Left cardiac atrium (tissue), 4 donors: ENCODE results near the gene TMEM150C. TPM values are rescaled to one million over a fixed set of nuclear protein-coding genes. Genes with fewer than 3 reads are reported as not detected.

Source experiments
- ATAC-seq, 2 donors: fragments of 200-7000 bp; cut with Tn5 transposase; one replicate each; pipeline ENCODE4 v1.9.1; 2020; ENCODE audit warnings: mild to moderate bottlenecking in 2 of 2, moderate library complexity in 2 of 2
- DNase-seq: peaks from one replicate; pipeline ENCODE4 v3.0.0-alpha.2; 2020
- intact Hi-C, 2 donors: fragments of 100-400 bp; cut with DNase I; formaldehyde crosslinking; loops; one replicate each; pipeline versions ENCODE4 v1.14.1 to v1.15.1; 2022 to 2023
- total RNA-seq, 2 donors: library from RNA; stranded (reverse); fragmentation: NEBNext Ultra II Directional; extraction: Animal tissue kit (Norgen Biotek cat#: 25700); gene quantifications; one replicate each; pipeline ENCODE4 v1.2.1, GENCODE V29; 2021
- donor health status: DM: no; HTN: yes; CAD: no.
- donor health status: DM: no; HTN: yes; CAD: no; lungs with severe emphysema.
- donor health status: DM: yes; HTN: yes; CAD: no.
- donor health status: Dilated cardiomyopathy.

Gene TMEM150C
- total RNA-seq, 2 donors from 2014 or later = 12.1 to 12.8 TPM

DNA sequence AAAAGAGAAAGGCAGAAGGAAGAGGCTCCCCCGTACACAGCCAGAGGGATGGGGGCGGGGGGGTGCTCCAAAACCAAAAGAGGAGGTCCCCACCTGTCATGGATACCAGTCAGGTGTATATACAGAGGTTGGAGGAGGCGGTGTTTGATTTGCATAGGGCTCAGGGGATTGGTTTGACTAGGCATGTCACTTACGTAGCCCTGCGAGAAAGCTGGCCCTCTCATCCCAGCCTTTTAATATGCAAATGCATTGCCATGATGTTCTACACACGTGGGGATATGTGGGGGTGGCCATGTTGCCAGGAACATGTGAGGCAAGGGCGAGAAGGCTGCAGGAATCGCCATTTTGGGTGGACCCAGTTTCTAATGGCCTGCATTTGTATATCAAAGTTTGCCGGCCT lies 38.6 kb downstream of the TMEM150C start:
- ATAC-seq (no peak), DNase-seq (no peak)
- intact Hi-C loops = no loop called here

DNA sequence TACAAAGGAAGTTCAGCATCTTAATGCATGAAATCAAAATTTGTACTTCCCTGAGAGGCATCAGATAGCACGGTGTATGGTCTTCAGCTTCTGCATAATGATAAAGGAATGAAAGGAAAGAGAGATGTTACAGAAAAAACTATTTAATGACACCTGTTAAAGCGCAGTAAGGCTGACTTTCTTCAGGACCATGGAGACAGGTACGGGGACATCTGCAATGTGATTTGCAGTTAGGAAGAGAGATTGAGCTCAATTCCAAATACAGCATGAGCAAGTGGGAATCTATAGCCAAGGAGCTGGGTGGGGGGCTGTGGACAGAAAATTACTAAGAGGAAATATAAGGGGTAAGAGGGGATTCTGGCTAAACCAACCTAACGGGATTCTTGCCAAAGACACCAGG lies 39.3 kb downstream of the TMEM150C start:
- ATAC-seq (no peak), DNase-seq (no peak)
- intact Hi-C loops = no loop called here

DNA sequence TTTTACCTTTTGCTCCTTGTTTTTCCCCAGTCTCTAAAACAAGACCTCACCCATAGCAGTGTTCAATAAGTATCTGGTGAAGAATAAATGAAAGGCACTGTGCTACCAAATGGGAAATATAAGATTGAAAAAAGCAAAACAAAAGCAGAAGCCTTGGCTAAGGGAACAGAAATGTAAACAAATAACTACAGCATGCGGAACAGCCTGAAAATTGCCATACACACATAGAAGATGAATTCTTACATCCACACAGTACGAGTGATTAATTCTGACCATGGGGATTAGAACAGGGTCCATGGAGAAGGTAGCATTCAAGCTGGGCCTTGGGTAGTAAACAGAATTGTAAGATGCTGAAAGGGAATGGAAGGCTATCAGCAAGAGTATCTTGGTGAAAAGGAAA lies 40.5 kb downstream of the TMEM150C start:
- ATAC-seq (no peak), DNase-seq (no peak)
- intact Hi-C loops = no loop called here

DNA sequence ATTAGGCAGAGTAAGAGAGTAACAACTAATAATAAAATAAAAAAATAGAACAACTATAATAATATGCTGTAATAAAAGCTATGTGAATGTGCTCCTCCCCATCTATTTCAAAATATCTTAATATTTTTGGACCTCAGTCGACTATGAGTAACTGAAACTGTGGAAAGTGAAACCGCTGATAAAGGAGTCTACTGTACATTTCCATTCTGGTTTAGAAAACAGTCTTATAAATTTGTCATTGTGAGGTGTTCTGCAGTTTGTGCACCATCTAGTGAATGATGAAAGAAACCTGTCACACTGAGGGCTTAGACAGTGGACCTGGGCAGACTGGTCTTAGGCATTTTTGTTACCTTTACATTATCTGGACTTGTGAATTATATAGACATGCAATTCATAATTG lies 42.0 kb downstream of the TMEM150C start:
- ATAC-seq (peak in 1 of 2 donors; percentile 27), DNase-seq (no peak)
- intact Hi-C loops = no loop called here

DNA sequence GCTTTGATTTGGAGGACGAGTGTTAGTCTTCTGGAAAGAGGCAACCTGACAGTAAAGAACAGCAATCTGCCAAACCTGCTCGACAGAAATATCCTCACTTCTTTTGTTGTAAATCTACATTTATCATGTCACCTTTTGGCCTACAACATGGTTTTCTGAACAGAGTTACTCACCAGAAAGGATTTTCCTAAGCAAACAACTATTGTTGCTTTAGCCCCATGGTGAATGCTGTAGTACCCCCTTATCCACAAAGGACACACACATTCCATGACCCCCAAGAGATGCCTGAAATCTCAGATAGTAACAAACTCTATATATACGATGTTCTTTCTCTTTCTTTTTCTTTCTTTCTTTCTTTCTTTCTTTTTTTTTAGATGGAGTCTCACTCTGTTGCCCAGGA lies 42.7 kb downstream of the TMEM150C start:
- no peak for DNase-seq
- intact Hi-C loops = no loop called here
- ATAC-seq = no peak

DNA sequence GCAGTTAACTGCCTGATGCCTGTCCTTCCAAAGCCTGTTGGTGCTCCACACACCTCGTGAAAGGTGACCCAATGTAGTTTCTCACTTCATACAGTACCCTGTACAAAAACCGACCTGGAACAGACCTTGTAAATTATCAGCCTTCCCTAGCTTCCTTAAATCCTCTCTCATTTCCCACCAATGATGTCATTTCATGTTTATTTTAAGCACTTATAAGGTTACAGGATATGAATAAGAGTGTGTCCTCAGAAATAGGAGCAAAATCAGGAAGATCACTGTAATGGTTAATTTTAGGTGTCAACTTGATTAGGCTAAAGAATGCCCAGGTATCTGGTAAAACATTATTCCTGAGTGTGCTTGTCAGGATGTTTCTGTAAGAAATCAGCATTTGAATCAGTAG lies 44.7 kb downstream of the TMEM150C start:
- DNase-seq = no peak
- ATAC-seq = no peak
- intact Hi-C loops = no loop called here

DNA sequence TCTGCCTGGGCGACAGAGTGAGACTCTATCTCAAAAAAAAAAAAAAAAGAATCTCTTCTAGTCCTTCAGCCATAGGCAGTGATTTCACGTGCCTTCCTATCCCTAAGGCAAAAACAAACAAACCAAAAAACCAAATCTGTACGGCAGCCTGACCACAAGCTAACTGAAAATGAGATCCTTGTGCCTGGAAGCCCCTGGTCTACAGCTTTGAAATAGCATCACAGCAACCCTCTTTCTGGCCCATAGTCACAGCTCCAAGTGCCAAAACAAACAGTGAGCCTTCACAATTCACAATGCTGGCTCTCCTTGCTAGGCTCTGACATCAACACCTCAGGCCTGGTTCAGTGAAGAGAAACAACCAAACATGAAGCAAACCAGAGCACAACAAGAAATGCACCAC lies 46.1 kb downstream of the TMEM150C start:
- intact Hi-C loops = no loop called here
- DNase-seq (peak; percentile 60), ATAC-seq (peak; percentile 86 to 95)

DNA sequence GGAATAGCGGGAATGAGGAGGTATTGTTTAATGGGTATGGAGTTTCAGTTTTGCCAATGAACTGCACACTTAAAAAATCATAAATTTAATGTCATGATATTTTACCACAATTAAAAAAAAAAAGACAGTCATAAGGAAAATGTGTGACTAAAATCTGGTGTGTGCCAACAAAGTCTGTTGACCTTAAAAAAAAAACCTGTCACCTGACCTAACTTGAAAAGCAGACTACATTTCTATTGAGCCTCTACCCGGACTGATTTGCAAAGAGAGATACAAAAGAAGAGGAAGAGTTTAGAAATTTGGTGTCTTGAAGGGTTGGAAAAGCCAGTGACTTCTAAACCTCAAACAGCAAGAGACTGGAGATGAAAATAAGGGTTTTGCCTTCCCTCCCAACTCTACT lies 48.4 kb downstream of the TMEM150C start:
- ATAC-seq (no peak), DNase-seq (no peak)
- intact Hi-C loops = no loop called here

DNA sequence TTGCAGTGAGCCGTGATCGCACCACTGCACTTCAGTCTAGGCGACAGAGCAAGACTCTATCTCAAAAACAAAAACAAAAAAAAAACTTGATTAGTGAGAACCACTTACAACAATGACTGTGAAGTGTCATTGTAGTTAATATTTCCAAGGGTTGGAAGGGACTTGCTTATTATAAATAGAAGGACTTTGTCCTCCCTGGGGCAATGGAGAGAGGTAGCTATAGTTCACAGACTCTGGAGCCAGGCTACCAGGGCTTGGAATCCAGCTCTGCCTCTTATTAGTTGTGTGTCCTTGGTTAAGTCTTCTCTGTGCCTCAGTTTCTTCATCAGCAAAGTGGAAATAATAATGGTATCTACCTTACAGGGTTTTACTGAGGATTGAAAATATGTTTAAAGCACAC lies 51.6 kb downstream of the TMEM150C start:
- intact Hi-C loops = no loop called here
- no peak for ATAC-seq
- no peak for DNase-seq

DNA sequence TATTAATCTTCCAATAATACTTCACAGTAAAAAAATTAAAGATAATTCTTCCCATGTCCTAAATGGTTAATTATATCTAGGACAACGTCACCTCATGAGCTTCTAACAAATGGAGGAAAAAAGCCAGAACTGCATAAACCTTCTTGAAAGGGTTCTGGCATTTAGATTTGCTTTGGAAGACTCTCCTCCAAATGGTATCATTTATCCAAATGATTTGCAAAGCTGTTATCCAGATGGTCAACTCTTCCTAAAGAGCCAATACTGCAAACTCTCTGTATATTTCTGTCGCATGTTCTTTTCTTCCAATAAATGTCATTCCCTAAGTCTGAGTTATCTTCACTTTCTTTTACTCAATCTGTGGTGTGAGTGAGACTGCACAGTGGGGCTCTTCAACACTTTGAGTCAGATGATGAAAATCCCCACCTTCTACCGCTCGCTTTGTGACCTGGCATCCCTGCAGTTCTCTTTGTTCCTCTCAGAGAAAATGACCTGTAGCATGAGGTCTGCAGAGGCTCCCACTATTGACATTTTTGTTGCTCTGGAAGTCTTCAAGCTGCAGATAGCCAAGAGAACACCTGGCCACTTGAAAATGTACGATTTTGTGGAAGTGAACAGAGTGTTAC lies 52.9 kb downstream of the TMEM150C start:
- DNase-seq (no peak), ATAC-seq (no peak)
- intact Hi-C loops = no loop called here

DNA sequence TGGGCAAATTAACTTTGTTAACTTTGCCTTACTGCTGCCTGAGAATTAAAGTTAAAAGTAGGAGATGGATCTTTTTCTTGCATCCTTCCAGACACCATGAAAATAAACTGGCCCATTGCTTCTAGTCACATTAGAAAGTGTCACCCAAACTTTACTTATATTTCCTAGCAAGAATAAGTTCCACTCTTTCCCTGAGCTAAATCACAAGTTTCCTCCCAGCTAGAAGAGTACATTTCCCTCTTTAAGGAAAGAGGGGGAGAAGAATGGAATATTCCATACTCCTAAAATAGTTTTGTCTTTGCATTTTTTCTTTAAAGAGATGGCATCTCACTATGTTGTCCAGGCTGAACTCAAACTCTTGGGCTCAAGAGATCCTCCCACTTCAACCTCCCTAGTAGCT lies 53.8 kb downstream of the TMEM150C start:
- ATAC-seq (no peak), DNase-seq (no peak)
- intact Hi-C loops = no loop called here

DNA sequence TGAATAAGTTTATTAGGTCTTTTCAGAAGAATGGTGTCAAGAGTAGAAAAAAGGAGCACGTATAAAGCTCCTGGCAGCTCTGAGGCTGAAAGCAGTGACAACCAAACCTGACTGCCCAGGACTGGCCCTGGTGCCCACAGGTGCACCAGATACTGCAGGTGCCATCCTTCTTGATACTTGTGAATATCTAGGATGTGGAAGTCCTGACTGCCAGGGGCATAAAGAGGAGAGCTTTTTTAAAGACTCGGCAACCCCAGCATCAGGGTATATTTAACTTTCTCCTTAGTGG lies 60.7 kb downstream of the TMEM150C start:
- ATAC-seq (no peak), DNase-seq (no peak)
- intact Hi-C loops = no loop called here

DNA sequence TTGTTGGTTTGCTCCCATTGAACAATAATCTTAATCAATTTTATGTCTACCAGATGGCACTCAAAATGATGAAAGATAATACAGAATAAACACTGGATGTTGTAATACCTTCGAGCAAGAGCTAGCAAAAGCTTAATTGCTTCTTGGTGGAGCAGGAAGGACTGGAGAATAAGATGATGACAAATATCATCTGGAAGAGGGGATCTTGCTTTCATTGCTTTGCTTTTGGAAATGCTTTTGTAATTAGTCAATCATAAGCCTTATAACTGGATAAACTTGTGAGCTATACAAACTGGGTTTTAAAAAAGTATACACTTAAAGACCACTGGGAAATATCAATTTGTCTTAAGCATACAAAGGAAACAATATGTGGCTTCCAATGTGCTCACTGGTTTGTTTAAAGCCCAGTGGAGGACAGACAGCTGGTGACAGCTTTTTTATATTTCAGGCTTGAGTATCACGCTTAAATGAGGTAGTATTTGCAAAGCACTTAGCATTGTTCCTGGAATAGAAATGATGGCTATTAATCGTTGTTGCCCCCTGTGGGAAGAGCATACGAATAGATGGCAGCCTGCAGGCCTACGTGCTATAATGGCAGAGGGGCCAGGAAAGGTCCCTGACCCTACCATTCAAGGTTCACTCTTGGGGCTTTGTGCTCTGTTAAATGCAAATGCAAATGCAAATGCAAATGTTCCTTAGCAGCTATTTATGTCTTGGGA lies 61.2 kb downstream of the TMEM150C start:
- DNase-seq (no peak), ATAC-seq (no peak)
- intact Hi-C loops = no loop called here

DNA sequence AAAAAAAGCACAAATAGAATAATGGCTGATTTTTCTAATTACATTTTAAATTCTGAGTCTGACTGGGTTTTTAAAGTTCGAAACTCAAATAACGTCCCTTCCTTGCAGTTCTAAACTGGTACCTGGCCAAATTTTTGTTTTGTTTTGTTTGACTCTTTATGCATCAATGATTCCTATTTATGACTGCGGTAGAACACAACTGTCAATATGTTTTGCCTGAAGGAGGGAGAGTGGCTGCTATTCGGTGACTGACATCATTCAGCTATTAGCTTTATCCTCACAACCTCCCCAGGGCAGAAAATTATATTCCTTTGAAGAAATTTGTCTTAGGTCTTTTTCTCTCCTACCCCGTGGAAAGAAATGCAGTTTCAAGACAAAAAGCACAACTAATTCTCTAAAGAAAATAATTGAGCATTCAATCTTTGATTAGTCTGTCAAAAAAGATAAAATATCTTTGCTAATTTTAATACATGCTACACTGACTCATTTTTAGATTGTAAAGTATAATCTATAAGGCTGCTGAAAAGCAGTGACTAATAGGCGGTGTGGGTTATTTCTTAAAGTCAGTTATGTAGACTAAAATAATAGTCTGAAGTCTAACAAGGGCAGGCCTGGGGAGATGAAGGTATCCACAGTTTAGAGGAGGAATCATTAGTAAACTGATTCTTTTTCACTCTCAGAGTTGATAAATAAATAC lies 61.9 kb downstream of the TMEM150C start:
- ATAC-seq = no peak
- DNase-seq = no peak
- intact Hi-C loops = no loop called here

DNA sequence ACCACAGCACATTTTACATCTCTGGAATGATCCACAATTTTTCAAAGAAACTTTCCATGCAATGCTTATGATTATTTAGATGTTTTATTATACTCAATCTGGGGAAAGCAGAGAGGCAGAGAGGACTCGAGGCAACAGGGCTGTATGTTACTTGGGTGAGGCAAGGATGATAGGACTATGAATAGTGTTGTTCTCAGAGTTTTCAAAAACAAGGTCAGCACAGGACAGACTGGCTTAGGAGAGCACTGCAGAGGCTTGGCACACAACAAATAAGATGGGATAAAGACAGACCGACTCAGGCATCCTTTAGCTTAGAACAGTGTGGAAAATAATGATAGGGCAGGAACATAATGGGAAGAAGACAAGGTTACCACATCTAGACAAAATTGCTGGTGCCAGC lies 65.4 kb downstream of the TMEM150C start:
- intact Hi-C loops = no loop called here
- no peak for ATAC-seq

DNA sequence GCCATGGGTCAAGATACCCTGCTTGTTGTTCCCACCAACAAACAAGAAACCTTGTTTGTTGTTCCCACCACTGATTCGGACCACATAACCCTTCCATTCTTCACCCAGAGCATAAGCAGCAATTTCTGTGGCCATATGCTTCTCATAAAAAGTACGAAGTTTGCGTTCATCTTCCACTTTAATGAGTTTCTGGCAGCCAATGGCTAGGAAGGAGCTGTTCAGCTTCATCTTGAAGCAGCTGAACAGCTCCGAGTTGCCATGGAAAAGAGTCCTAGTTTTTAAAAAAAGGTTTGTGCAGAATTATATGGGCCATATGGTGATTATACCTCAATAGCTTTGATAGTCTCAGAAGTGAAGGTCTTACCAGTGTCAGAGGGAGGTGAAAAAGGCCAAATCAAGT lies 66.1 kb downstream of the TMEM150C start:
- intact Hi-C loops = no loop called here
- DNase-seq = no peak

More for the DNA sequence above, 65.4 kb downstream of the TMEM150C start:
- no peak for DNase-seq

DNA sequence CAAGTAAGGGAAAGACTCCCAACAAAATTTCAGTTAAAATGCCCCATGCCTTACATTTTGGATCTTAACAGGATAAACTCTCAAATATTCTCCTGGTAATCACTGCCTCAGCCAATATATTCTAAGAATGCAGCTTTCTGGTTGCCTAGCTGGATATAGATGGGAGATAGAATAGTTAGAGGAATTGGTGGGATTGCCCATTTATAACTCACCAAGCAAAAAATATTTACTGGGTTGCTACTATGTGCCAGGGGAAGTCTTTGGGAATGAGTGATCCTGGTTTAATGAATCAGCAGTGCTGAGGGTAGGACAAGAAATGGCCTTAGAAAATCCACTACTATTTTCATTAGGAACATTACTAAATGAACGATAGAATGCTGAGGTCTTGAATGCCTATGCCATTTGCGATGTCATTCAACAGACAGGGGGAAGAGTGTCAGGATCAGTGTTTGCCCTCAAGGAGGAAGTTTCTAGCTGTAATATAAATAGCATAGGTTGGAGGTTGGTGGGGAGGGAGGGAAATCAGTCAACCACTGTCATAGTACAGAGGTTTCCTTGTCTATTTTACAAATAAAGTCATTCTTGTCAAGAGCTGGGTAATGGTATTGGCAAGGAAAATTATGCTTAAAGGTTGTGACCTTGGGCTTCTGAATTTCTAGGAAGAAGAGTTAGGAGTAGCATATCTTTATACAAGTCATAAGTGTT lies 67.9 kb downstream of the TMEM150C start:
- intact Hi-C loops = no loop called here
- ATAC-seq = no peak

More for the DNA sequence above, 66.1 kb downstream of the TMEM150C start:
- no peak for ATAC-seq

DNA sequence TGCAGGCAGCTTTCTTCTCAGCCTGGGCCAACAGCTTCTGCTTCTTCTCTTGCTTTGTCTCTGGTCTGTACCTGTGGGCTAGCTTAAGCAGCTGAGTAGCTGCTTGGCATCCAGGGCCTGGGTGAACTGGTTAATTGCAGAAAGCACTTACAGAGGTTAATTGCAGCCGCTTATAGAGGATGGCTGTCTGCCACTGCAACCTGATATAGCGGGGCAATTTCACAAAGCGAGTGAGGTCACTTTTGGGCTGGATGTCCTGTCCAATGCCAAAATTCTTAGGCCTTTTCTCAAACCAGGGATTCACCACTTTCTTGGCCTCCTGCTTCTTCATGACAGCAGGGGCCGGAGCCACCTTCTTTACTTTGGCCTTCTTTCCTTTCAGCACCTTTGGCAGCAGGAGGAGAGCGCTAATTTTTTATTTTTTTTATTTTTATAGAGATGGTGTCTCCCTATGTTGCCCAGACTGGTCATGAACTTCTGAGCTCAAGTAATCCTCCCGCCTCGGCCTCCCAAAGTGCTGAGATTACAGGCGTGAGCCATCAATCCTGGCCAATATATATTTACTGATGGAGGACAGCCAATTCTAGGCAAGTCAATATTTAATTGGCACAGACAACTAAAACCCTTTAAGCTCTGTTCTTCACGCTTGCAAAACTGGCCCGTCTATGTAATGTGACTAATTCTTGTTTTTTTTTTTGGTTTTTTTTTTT lies 70.4 kb downstream of the TMEM150C start:
- ATAC-seq = no peak
- no peak for DNase-seq

More for the DNA sequence above, 67.9 kb downstream of the TMEM150C start:
- DNase-seq = no peak

DNA sequence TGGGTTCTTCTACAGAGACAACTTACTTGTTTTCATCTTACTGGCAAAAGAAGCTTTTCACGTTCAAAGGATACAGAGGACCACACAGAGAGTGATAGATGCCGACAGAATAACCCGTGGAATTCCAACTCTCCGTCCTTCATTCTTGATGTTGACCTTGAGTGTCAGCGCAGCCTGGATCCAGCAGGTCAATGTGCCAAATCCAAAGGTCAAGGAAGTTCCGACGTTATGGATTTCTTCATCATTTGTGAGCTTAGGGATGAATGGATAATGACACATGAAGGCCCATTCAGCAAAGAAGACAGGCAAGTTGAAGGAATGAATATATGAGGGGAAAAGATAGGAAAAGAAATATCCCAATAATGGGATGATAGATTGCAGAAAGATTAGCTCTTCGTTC lies 71.8 kb downstream of the TMEM150C start:
- ATAC-seq (no peak), DNase-seq (no peak)
- intact Hi-C loops = no loop called here

More for the DNA sequence above, 70.4 kb downstream of the TMEM150C start:
- intact Hi-C loops = no loop called here

DNA sequence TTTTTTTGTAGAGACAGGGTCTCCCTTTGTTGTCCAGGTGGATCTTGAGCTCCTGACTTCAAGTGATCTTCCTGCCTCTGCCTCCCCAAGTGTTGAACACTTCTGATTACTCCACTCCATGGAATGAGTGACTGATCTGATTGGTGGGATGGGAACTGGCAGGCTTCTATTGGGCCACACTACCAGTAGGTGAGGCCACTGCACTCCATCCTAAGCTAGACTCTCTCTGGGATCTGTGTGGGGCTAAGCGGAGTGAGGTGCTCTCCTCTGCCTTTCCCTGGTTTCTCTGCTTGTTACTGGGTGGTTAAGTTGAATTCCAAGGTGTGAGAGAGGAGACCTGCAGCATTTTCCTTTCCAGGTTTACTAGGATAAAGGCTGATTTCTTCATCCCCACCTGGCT lies 72.7 kb downstream of the TMEM150C start:
- intact Hi-C loops = no loop called here
- ATAC-seq (no peak), DNase-seq (no peak)
